ENCODE data around the gene COBL. TPM values are rescaled to one million over a fixed set of nuclear protein-coding genes. Genes with fewer than 3 reads are reported as not detected.

Gene COBL
- total RNA-seq, 1 experiment from 2014 or later, result 0.39 TPM

- TF ChIP-seq SIN3A (IDR thresholded peaks at IDR 0.05; ENCODE audit: borderline replicate concordance, insufficient read depth, low read depth, low read length) (no peak), TCF7L2 (IDR thresholded peaks at IDR 0.05; ENCODE audit: low read depth, low read length) (no peak), REST (IDR thresholded peaks at IDR 0.05; ENCODE audit: insufficient read depth in 1 of 2, low read depth in 2 of 2, low read length in 1 of 2) (no peak), CTCF (IDR thresholded peaks at IDR 0.05) (no peak), POLR2AphosphoS5 (IDR thresholded peaks at IDR 0.05; ENCODE audit: low read depth, low read length) (no peak)
- POLR2A ChIA-PET, result no interaction called here
- H3K4me1 ChIP-seq (ENCODE audit: control insufficient read depth, insufficient read depth, low read length), result no peaks in the 10 kb centered on the region
- BruUV-seq (replicated peaks), result no TSS peak
- ATAC-seq (no peak), DNase-seq (ENCODE audit: low read depth, low spot score) (no peak)
- CTCF ChIA-PET, result no interaction called here
- no peaks in the 10 kb centered on the region for H3K36me3 ChIP-seq (ENCODE audit: control insufficient read depth, insufficient read depth, low read length)
- H3K27me3 ChIP-seq (ENCODE audit: control insufficient read depth, insufficient read depth, low read length), result peaks cover 6% of the 10 kb centered on the region; the same call in 1 of the 2 replicates
- no peaks in the 10 kb centered on the region for H3K9me3 ChIP-seq (ENCODE audit: control insufficient read depth, insufficient read depth, low read depth, low read length)
- in situ Hi-C loops (cut with HindIII; ENCODE audit: low pct_unique_long_range_greater_than_20kb, low sequenced_read_pairs), result no loop called here
- H3K27ac ChIP-seq (ENCODE audit: low read length), result no peak overlapping the region
- H3K4me3 ChIP-seq (ENCODE audit: low read depth in 2 of 2, low read length in 2 of 2), result no peak overlapping the region
- intact Hi-C loops (cut with micrococcal nuclease; ENCODE audit: unreplicated experiment), result no loop called here
Measured at GRCh38 chr7:51223505-51223904, 93.1 kb downstream of the COBL start.

GRCh38 chr7:51222916-51223315, 93.7 kb downstream of the COBL start:
- peaks cover 6% of the 10 kb centered on the region; the same call in 1 of the 2 replicates for H3K27me3 ChIP-seq (ENCODE audit: control insufficient read depth, insufficient read depth, low read length)
- CTCF ChIA-PET, result no interaction called here
- intact Hi-C loops (cut with micrococcal nuclease; ENCODE audit: unreplicated experiment) (no loop called here), in situ Hi-C loops (cut with HindIII; ENCODE audit: low pct_unique_long_range_greater_than_20kb, low sequenced_read_pairs) (no loop called here)
- H3K9me3 ChIP-seq (ENCODE audit: control insufficient read depth, insufficient read depth, low read depth, low read length), result no peaks in the 10 kb centered on the region
- H3K4me1 ChIP-seq (ENCODE audit: control insufficient read depth, insufficient read depth, low read length), result no peaks in the 10 kb centered on the region
- no peak for DNase-seq (ENCODE audit: low read depth, low spot score)
- H3K36me3 ChIP-seq (ENCODE audit: control insufficient read depth, insufficient read depth, low read length), result no peaks in the 10 kb centered on the region
- no TSS peak for BruUV-seq (replicated peaks)
- POLR2A ChIA-PET, result no interaction called here
- H3K27ac ChIP-seq (ENCODE audit: low read length), result no peak overlapping the region
- no peak for ATAC-seq
- TF ChIP-seq SIN3A (IDR thresholded peaks at IDR 0.05; ENCODE audit: borderline replicate concordance, insufficient read depth, low read depth, low read length), result no peak
- no peak for TF ChIP-seq TCF7L2 (IDR thresholded peaks at IDR 0.05; ENCODE audit: low read depth, low read length)
- no peak for TF ChIP-seq CTCF (IDR thresholded peaks at IDR 0.05)
- no peak for TF ChIP-seq REST (IDR thresholded peaks at IDR 0.05; ENCODE audit: insufficient read depth in 1 of 2, low read depth in 2 of 2, low read length in 1 of 2)
- TF ChIP-seq POLR2AphosphoS5 (IDR thresholded peaks at IDR 0.05; ENCODE audit: low read depth, low read length), result no peak
- no peak overlapping the region for H3K4me3 ChIP-seq (ENCODE audit: low read depth in 2 of 2, low read length in 2 of 2)
